ENCODE measurements around the gene WDR81. TPM values are rescaled to one million over a fixed set of nuclear protein-coding genes. Genes with fewer than 3 reads are reported as not detected.

The WDR81 gene
- total and polyA plus RNA-seq, 4 donors: 26.0 to 51.9 (median 33.2) TPM

- 0% methylated on average over 11 to 23 of the region's 23 CpGs for WGBS, 2 donors
- ATAC-seq (ENCODE audit: insufficient read depth, low FRiP score): no peak
- Histone ChIP-seq H3K27me3 (ENCODE audit: control insufficient read depth in 3 of 3, insufficient read depth in 3 of 3, low read length in 2 of 3) (no peaks in the 10 kb centered on the region), H3K36me3 (ENCODE audit: control insufficient read depth in 4 of 4, insufficient read depth in 4 of 4, low read length in 4 of 4) (peaks cover 0 to 24% (median 7%) of the 10 kb centered on the region in 4 donors), H3K4me1 (ENCODE audit: control insufficient read depth in 5 of 5, insufficient read depth in 5 of 5, low read length in 5 of 5) (peaks cover 5 to 39% (median 15%) of the 10 kb centered on the region in 5 donors), H3K9ac (ENCODE audit: insufficient read depth in 1 of 2, low read length in 2 of 2) (no peak overlapping the region), H3K27ac (ENCODE audit: low read depth in 1 of 2, low read length in 1 of 2) (peak overlapping the region; percentile 96 to 99), H3K4me3 (peak overlapping the region; percentile 90), H3K9me3 (ENCODE audit: control insufficient read depth in 4 of 4, insufficient read depth in 3 of 4, low read length in 3 of 4) (no peaks in the 10 kb centered on the region)
- no peak for DNase-seq
- TF ChIP-seq, protein P1, sequence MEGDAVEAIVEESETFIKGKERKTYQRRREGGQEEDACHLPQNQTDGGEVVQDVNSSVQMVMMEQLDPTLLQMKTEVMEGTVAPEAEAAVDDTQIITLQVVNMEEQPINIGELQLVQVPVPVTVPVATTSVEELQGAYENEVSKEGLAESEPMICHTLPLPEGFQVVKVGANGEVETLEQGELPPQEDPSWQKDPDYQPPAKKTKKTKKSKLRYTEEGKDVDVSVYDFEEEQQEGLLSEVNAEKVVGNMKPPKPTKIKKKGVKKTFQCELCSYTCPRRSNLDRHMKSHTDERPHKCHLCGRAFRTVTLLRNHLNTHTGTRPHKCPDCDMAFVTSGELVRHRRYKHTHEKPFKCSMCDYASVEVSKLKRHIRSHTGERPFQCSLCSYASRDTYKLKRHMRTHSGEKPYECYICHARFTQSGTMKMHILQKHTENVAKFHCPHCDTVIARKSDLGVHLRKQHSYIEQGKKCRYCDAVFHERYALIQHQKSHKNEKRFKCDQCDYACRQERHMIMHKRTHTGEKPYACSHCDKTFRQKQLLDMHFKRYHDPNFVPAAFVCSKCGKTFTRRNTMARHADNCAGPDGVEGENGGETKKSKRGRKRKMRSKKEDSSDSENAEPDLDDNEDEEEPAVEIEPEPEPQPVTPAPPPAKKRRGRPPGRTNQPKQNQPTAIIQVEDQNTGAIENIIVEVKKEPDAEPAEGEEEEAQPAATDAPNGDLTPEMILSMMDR (IDR thresholded peaks at IDR 0.05; ENCODE audit: control extremely low read depth, extremely low read depth): no peak
Observed at GRCh38 chr17:1715803-1716075, 8.8 kb upstream of the WDR81 start.

- ATAC-seq (ENCODE audit: insufficient read depth, low FRiP score): peak; percentile 83
- WGBS, 2 donors: 0 to 1% methylated on average over 62 to 70 of the region's 70 CpGs
- Histone ChIP-seq H3K27ac (ENCODE audit: low read depth in 1 of 2, low read length in 1 of 2) (peak overlapping the region; percentile 99 to 100), H3K27me3 (ENCODE audit: control insufficient read depth in 3 of 3, insufficient read depth in 3 of 3, low read length in 2 of 3) (no peaks in the 10 kb centered on the region), H3K4me3 (peak overlapping the region; percentile 90), H3K4me1 (ENCODE audit: control insufficient read depth in 5 of 5, insufficient read depth in 5 of 5, low read length in 5 of 5) (peaks cover 5 to 36% (median 15%) of the 10 kb centered on the region in 5 donors), H3K9me3 (ENCODE audit: control insufficient read depth in 4 of 4, insufficient read depth in 3 of 4, low read length in 3 of 4) (no peaks in the 10 kb centered on the region), H3K9ac (ENCODE audit: insufficient read depth in 1 of 2, low read length in 2 of 2) (peak overlapping the region; percentile 51 to 82), H3K36me3 (ENCODE audit: control insufficient read depth in 4 of 4, insufficient read depth in 4 of 4, low read length in 4 of 4) (peaks cover 0 to 22% (median 7%) of the 10 kb centered on the region in 4 donors)
- DNase-seq: peak; percentile 100
- TF ChIP-seq, protein P1 (IDR thresholded peaks at IDR 0.05; ENCODE audit: control extremely low read depth, extremely low read depth): peak; percentile 12
Observed at GRCh38 chr17:1716076-1716911, 8.2 kb upstream of the WDR81 start.

GRCh38 chr17:1716912-1717695 lies 7.4 kb upstream of the WDR81 start:
- DNase-seq: peak; percentile 95 to 99 (median 98)
- H3K9me3 ChIP-seq (ENCODE audit: control insufficient read depth in 4 of 4, insufficient read depth in 3 of 4, low read length in 3 of 4): no peaks in the 10 kb centered on the region
- H3K4me3 ChIP-seq: peak overlapping the region; percentile 53
- no peaks in the 10 kb centered on the region for H3K27me3 ChIP-seq (ENCODE audit: control insufficient read depth in 3 of 3, insufficient read depth in 3 of 3, low read length in 2 of 3)
- H3K27ac ChIP-seq (ENCODE audit: low read depth in 1 of 2, low read length in 1 of 2): peak overlapping the region; percentile 99 to 100
- TF ChIP-seq, protein P1 (IDR thresholded peaks at IDR 0.05; ENCODE audit: control extremely low read depth, extremely low read depth): no peak
- WGBS, 2 donors: 0% methylated on average over 13 of the region's 13 CpGs
- H3K9ac ChIP-seq (ENCODE audit: insufficient read depth in 1 of 2, low read length in 2 of 2): peak overlapping the region; percentile 51 to 82
- peak; percentile 56 for ATAC-seq (ENCODE audit: insufficient read depth, low FRiP score)
- H3K36me3 ChIP-seq (ENCODE audit: control insufficient read depth in 4 of 4, insufficient read depth in 4 of 4, low read length in 4 of 4): peaks cover 0 to 21% (median 7%) of the 10 kb centered on the region in 4 donors
- H3K4me1 ChIP-seq (ENCODE audit: control insufficient read depth in 5 of 5, insufficient read depth in 5 of 5, low read length in 5 of 5): peaks cover 5 to 36% (median 15%) of the 10 kb centered on the region in 5 donors

Measured in lung (tissue), 12 donors.